Calu3 (cell line): ENCODE measurements around the gene ZNHIT3. TPM values are rescaled to one million over a fixed set of nuclear protein-coding genes. Genes with fewer than 3 reads are reported as not detected.

Source experiments
- BruUV-seq: library from RNA; stranded (reverse); fragments of 400-500 nt; replicated peaks from 2 replicates; lab custom pipeline; 2021; lab: Mats Ljungman, UMichigan
- CTCF ChIA-PET: fragments of 300-600 bp; sonication (Branson Sonifier 250); formaldehyde crosslinking; loops from one replicate; lab custom pipeline; 2022; ENCODE audit warnings: antibody characterized with exemption; lab: Charles Lee
- DNase-seq: peaks from one replicate; pipeline ENCODE4 v3.0.0; 2022
- H3K27ac Mint-ChIP-seq: one replicate; pipeline ENCODE4 v1.8.0; 2022; ENCODE audit warnings: mixed read lengths; ENCODE audit not compliant: unreplicated experiment
- H3K27me3 Mint-ChIP-seq: one replicate; pipeline ENCODE4 v1.8.0; 2022; ENCODE audit warnings: mixed read lengths; ENCODE audit not compliant: unreplicated experiment
- H3K36me3 Mint-ChIP-seq: one replicate; pipeline ENCODE4 v1.8.0; 2022; ENCODE audit warnings: mild to moderate bottlenecking, moderate library complexity, mixed read lengths; ENCODE audit not compliant: insufficient read depth, unreplicated experiment
- H3K4me1 Mint-ChIP-seq: one replicate; pipeline ENCODE4 v1.8.0; 2022; ENCODE audit warnings: mild to moderate bottlenecking, low read depth, mixed read lengths; ENCODE audit not compliant: unreplicated experiment
- H3K4me3 Mint-ChIP-seq: one replicate; pipeline ENCODE4 v1.8.0; 2022; ENCODE audit warnings: mild to moderate bottlenecking, low read depth, moderate library complexity, mixed read lengths; ENCODE audit not compliant: unreplicated experiment
- H3K9me3 Mint-ChIP-seq: one replicate; pipeline ENCODE4 v1.8.0; 2022; ENCODE audit warnings: low read depth, mixed read lengths; ENCODE audit not compliant: unreplicated experiment
- CTCF ChIP-seq: fragments of 200-600 bp; IDR thresholded peaks from one replicate; pipeline ENCODE4 v1.8.0; 2022; ENCODE audit warnings: antibody characterized with exemption; ENCODE audit not compliant: unreplicated experiment
- intact Hi-C: fragments of 100-400 bp; cut with micrococcal nuclease; formaldehyde crosslinking; loops from one replicate; pipeline ENCODE4 v1.10.0; 2022; ENCODE audit not compliant: unreplicated experiment
- total RNA-seq: library from RNA; stranded (reverse); gene quantifications from 2 replicates; pipeline ENCODE4 v1.2.3, GENCODE V29; 2022

Gene ZNHIT3
- total RNA-seq, 1 experiment from 2014 or later: 32.6 TPM

GRCh38 chr17:36493956-36494355, 7.5 kb downstream of the ZNHIT3 start:
- no peaks in the 10 kb centered on the region for H3K4me1 Mint-ChIP-seq
- CTCF ChIA-PET: no interaction called here

GRCh38 chr17:36494674-36495073, 8.2 kb downstream of the ZNHIT3 start:
- no peaks in the 10 kb centered on the region for H3K27me3 Mint-ChIP-seq

More at GRCh38 chr17:36493956-36494355, 7.5 kb downstream of the ZNHIT3 start:
- DNase-seq: no peak
- TF ChIP-seq CTCF: no peak
- intact Hi-C loops: no loop called here
- H3K27ac Mint-ChIP-seq: no peak overlapping the region
- BruUV-seq: no TSS peak
- H3K9me3 Mint-ChIP-seq: no peaks in the 10 kb centered on the region
- no peak overlapping the region for H3K4me3 Mint-ChIP-seq
- H3K36me3 Mint-ChIP-seq: peaks cover 42% of the 10 kb centered on the region
- H3K27me3 Mint-ChIP-seq: no peaks in the 10 kb centered on the region

GRCh38 chr17:36495076-36495578, 8.6 kb downstream of the ZNHIT3 start:
- Mint-ChIP-seq H3K9me3 (no peaks in the 10 kb centered on the region), H3K4me3 (no peak overlapping the region), H3K27ac (no peak overlapping the region), H3K4me1 (no peaks in the 10 kb centered on the region), H3K27me3 (no peaks in the 10 kb centered on the region), H3K36me3 (peaks cover 46% of the 10 kb centered on the region)
- no TSS peak for BruUV-seq
- CTCF ChIA-PET: interaction anchor here (0.6 kb wide), 1 partner anchor 17 kb away, joined by 3 read pairs; no protein-coding TSS in a partner anchor
- DNase-seq: no peak
- intact Hi-C loops: no loop called here
- TF ChIP-seq CTCF: no peak

More at GRCh38 chr17:36494674-36495073, 8.2 kb downstream of the ZNHIT3 start:
- no peaks in the 10 kb centered on the region for H3K4me1 Mint-ChIP-seq
- intact Hi-C loops: no loop called here
- BruUV-seq: no TSS peak
- H3K36me3 Mint-ChIP-seq: peaks cover 46% of the 10 kb centered on the region
- no peak for DNase-seq
- CTCF ChIA-PET: interaction anchor here (0.6 kb wide), 1 partner anchor 17 kb away, joined by 3 read pairs; no protein-coding TSS in a partner anchor
- H3K4me3 Mint-ChIP-seq: no peak overlapping the region
- H3K27ac Mint-ChIP-seq: no peak overlapping the region
- no peaks in the 10 kb centered on the region for H3K9me3 Mint-ChIP-seq
- no peak for TF ChIP-seq CTCF

GRCh38 chr17:36496018-36496789, 9.7 kb downstream of the ZNHIT3 start:
- CTCF ChIA-PET: interaction anchor here (0.6 kb wide), 1 partner anchor 296 kb away, joined by 5 read pairs; no protein-coding TSS in a partner anchor
- no peaks in the 10 kb centered on the region for H3K27me3 Mint-ChIP-seq

More at GRCh38 chr17:36496018-36496789, 9.7 kb downstream of the ZNHIT3 start:
- intact Hi-C loops: no loop called here
- DNase-seq: no peak
- Mint-ChIP-seq H3K36me3 (peaks cover 51% of the 10 kb centered on the region), H3K4me3 (no peak overlapping the region), H3K9me3 (no peaks in the 10 kb centered on the region), H3K27ac (no peak overlapping the region), H3K4me1 (no peaks in the 10 kb centered on the region)
- no TSS peak for BruUV-seq
- TF ChIP-seq CTCF: no peak
